Measurements from ENCODE around the gene LIN28A.

Gene LIN28A

DNA sequence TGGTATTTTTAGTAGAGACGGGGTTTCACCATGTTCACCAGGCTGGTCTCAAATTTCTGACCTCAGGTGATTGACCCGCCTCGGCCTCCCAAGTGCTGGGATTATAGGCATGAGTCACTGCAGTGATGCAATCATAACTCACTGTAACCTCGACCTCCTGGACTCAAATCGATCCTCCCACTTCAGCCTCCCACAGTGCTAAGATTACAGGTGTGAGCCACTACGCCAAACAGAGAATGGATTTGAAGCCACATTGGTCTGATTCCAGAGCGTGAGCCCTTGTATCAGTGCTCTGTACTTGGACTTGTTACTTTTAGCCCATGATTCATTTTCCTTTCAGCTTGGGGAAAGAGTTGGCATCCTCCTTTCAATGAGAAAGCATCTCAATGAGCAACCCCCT lies 23.2 kb upstream of the LIN28A start:
- TF ChIP-seq, protein P1, sequence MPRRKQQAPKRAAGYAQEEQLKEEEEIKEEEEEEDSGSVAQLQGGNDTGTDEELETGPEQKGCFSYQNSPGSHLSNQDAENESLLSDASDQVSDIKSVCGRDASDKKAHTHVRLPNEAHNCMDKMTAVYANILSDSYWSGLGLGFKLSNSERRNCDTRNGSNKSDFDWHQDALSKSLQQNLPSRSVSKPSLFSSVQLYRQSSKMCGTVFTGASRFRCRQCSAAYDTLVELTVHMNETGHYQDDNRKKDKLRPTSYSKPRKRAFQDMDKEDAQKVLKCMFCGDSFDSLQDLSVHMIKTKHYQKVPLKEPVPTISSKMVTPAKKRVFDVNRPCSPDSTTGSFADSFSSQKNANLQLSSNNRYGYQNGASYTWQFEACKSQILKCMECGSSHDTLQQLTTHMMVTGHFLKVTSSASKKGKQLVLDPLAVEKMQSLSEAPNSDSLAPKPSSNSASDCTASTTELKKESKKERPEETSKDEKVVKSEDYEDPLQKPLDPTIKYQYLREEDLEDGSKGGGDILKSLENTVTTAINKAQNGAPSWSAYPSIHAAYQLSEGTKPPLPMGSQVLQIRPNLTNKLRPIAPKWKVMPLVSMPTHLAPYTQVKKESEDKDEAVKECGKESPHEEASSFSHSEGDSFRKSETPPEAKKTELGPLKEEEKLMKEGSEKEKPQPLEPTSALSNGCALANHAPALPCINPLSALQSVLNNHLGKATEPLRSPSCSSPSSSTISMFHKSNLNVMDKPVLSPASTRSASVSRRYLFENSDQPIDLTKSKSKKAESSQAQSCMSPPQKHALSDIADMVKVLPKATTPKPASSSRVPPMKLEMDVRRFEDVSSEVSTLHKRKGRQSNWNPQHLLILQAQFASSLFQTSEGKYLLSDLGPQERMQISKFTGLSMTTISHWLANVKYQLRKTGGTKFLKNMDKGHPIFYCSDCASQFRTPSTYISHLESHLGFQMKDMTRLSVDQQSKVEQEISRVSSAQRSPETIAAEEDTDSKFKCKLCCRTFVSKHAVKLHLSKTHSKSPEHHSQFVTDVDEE (CRISPR knock-in tag; IDR thresholded peaks at IDR 0.05): no peak
- TF ChIP-seq ZNF70 (CRISPR knock-in tag; IDR thresholded peaks at IDR 0.05) (no peak), RARB (CRISPR knock-in tag; IDR thresholded peaks at IDR 0.05) (no peak)
- no peak for ATAC-seq

DNA sequence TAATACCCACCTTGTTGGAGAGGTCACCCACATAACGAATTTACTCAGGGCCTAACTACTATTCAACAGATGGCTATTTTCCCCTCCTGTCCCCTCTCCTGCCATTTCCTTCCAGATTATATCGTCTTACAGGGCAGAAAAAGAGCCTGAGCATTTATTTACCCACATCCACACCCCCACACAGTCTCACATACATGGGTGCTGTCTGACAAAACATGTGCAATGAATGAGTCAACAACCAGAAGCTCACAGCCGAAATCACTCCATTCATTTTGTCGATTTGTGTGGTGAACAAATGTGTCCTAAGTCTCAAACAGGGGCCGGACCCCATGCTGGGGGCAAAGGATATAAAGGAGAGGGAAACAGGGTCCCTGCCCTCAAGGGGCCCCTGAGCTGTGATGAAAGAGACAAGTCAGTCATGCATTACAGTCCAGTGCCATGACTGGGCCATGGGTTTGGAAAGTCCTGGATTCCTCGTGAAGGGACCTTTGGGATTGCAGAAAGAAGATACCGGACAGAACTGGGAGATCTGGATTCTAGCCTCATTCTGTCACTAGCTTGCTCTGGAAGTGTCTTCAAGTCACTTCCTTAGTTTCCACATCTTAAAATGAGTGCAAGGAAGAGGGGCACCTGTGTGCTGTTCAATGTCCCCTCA lies 21.7 kb upstream of the LIN28A start:
- no peak for TF ChIP-seq TOX (CRISPR knock-in tag; IDR thresholded peaks at IDR 0.05; ENCODE audit: borderline replicate concordance)
- TF ChIP-seq ESRRG (CRISPR knock-in tag; IDR thresholded peaks at IDR 0.05): no peak
- TF ChIP-seq BACH2 (CRISPR knock-in tag; IDR thresholded peaks at IDR 0.05; ENCODE audit: borderline replicate concordance): no peak
- no peak for TF ChIP-seq ZNF8 (CRISPR knock-in tag; IDR thresholded peaks at IDR 0.05)
- TF ChIP-seq ARNTL (CRISPR knock-in tag; IDR thresholded peaks at IDR 0.05; ENCODE audit: borderline replicate concordance, low read depth): no peak
- TF ChIP-seq CSDC2 (CRISPR knock-in tag; IDR thresholded peaks at IDR 0.05): no peak
- TF ChIP-seq, protein P1 (CRISPR knock-in tag; IDR thresholded peaks at IDR 0.05): no peak
- no peak for TF ChIP-seq ZNF70 (CRISPR knock-in tag; IDR thresholded peaks at IDR 0.05)
- no peak for TF ChIP-seq RARB (CRISPR knock-in tag; IDR thresholded peaks at IDR 0.05)
- no peak for TF ChIP-seq ZNF565 (CRISPR knock-in tag; conservative IDR thresholded peaks at IDR 0.05; ENCODE audit: low read depth)
- TF ChIP-seq, protein P2, sequence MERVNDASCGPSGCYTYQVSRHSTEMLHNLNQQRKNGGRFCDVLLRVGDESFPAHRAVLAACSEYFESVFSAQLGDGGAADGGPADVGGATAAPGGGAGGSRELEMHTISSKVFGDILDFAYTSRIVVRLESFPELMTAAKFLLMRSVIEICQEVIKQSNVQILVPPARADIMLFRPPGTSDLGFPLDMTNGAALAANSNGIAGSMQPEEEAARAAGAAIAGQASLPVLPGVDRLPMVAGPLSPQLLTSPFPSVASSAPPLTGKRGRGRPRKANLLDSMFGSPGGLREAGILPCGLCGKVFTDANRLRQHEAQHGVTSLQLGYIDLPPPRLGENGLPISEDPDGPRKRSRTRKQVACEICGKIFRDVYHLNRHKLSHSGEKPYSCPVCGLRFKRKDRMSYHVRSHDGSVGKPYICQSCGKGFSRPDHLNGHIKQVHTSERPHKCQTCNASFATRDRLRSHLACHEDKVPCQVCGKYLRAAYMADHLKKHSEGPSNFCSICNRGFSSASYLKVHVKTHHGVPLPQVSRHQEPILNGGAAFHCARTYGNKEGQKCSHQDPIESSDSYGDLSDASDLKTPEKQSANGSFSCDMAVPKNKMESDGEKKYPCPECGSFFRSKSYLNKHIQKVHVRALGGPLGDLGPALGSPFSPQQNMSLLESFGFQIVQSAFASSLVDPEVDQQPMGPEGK (CRISPR knock-in tag; IDR thresholded peaks at IDR 0.05; ENCODE audit: borderline replicate concordance): no peak
- no peak for TF ChIP-seq ZC3H10 (CRISPR knock-in tag; IDR thresholded peaks at IDR 0.05)
- no peak for ATAC-seq

DNA sequence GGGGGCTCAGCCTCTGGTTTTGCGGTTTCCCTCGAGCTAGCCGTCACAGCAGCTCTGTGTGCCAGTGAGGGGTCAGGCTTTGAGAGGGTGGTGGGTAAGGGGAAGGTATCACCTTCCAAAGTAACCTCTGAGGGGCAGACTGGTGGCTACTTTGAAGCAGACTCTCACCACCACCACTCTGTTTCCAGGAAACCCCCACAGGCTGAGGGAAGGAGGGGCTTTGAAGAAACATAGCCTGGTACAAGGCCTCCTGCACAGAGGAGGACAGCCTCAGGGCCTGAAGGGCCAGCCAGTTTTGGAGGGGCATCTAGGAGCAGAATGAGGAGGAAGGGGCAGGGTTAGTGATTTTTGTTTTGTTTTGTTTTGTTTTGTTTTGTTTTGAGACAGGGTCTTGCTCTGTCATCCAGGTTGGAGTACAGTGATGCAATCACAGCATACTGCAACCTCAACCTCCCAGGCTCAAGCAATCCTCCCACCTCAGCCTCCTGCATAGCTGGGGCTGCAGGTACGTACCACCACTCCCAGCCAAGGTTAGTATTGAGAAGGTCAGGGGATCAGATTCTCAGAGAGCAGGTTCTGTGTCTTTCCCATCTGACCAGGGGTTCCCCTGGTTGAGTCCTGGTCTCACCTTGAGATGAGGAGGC lies 20.9 kb upstream of the LIN28A start:
- no peak for ATAC-seq
- TF ChIP-seq PPARA (CRISPR knock-in tag; IDR thresholded peaks at IDR 0.05; ENCODE audit: borderline replicate concordance): no peak

DNA sequence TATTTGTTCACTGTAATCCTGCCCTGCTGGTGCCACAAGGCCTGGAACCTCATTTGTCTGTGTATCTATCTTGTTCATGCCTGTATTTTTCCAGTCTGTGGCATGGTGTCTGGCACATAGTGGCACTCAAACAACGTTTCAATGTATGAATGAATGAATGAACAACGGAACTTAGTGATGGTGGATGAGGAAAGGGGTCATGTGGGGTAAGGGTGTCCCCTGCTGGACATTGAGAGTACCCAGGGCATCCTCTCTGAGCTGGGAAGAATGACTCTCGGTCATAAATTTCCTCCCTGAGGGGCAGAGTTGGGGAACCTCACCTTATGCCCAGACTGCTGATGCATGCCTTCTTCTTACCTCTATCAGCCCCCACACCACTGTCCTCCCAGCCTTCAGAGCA lies 19.2 kb upstream of the LIN28A start:
- TF ChIP-seq, protein P3, sequence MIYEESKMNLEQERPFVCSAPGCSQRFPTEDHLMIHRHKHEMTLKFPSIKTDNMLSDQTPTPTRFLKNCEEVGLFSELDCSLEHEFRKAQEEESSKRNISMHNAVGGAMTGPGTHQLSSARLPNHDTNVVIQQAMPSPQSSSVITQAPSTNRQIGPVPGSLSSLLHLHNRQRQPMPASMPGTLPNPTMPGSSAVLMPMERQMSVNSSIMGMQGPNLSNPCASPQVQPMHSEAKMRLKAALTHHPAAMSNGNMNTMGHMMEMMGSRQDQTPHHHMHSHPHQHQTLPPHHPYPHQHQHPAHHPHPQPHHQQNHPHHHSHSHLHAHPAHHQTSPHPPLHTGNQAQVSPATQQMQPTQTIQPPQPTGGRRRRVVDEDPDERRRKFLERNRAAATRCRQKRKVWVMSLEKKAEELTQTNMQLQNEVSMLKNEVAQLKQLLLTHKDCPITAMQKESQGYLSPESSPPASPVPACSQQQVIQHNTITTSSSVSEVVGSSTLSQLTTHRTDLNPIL (CRISPR knock-in tag; IDR thresholded peaks at IDR 0.05; ENCODE audit: low read depth): no peak
- TF ChIP-seq ISL1 (CRISPR knock-in tag; IDR thresholded peaks at IDR 0.05) (no peak), PPARA (CRISPR knock-in tag; IDR thresholded peaks at IDR 0.05; ENCODE audit: borderline replicate concordance) (no peak), TOX (CRISPR knock-in tag; IDR thresholded peaks at IDR 0.05; ENCODE audit: borderline replicate concordance) (no peak), ZC3H10 (CRISPR knock-in tag; IDR thresholded peaks at IDR 0.05) (no peak), ZFP30 (CRISPR knock-in tag; IDR thresholded peaks at IDR 0.05) (no peak), ZNF8 (CRISPR knock-in tag; IDR thresholded peaks at IDR 0.05) (no peak), OSR1 (CRISPR knock-in tag; IDR thresholded peaks at IDR 0.05) (no peak)
- TF ChIP-seq, protein P4, sequence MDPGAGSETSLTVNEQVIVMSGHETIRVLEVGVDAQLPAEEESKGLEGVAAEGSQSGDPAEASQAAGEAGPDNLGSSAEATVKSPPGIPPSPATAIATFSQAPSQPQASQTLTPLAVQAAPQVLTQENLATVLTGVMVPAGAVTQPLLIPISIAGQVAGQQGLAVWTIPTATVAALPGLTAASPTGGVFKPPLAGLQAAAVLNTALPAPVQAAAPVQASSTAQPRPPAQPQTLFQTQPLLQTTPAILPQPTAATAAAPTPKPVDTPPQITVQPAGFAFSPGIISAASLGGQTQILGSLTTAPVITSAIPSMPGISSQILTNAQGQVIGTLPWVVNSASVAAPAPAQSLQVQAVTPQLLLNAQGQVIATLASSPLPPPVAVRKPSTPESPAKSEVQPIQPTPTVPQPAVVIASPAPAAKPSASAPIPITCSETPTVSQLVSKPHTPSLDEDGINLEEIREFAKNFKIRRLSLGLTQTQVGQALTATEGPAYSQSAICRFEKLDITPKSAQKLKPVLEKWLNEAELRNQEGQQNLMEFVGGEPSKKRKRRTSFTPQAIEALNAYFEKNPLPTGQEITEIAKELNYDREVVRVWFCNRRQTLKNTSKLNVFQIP (CRISPR knock-in tag; IDR thresholded peaks at IDR 0.05; ENCODE audit: borderline replicate concordance, low read depth): no peak
- ATAC-seq: peak; percentile 92
